Small intestine (tissue), 7 donors: ENCODE measurements around the gene MAP1B. TPM values are rescaled to one million over a fixed set of nuclear protein-coding genes. Genes with fewer than 3 reads are reported as not detected.

Experiments used
- DNase-seq, 2 donors: peaks; one replicate each; pipeline versions ENCODE4 v3.0.0 to v3.0.0-alpha.2; 2013
- FAIRE-seq: peaks from 2 replicates; lab custom pipeline; 2012; peaks lifted over from hg19 to GRCh38; lab: Jason Lieb, UNC
- H3K27ac ChIP-seq, 3 donors: one replicate each; pipeline ENCODE4 v1.5.1; 2013; ENCODE audit warnings: low read length in 2 of 3, mild to moderate bottlenecking in 2 of 3, control low read depth in 1 of 3, inconsistent platforms in 1 of 3, low read depth in 1 of 3, moderate library complexity in 1 of 3
- H3K27me3 ChIP-seq, 3 donors: one replicate each; pipeline ENCODE4 v1.6.1; 2013; ENCODE audit warnings: low read length in 3 of 3, inconsistent platforms in 1 of 3; ENCODE audit not compliant: control insufficient read depth in 3 of 3, insufficient read depth in 3 of 3
- H3K36me3 ChIP-seq, 3 donors: one replicate each; pipeline ENCODE4 v1.6.1; 2013; ENCODE audit warnings: low read length in 3 of 3, inconsistent platforms in 1 of 3, low read depth in 1 of 3, mild to moderate bottlenecking in 1 of 3, moderate library complexity in 1 of 3; ENCODE audit not compliant: control insufficient read depth in 3 of 3, insufficient read depth in 2 of 3
- H3K4me1 ChIP-seq, 3 donors: one replicate each; pipeline ENCODE4 v1.6.1; 2013; ENCODE audit warnings: low read length in 2 of 3, inconsistent platforms in 1 of 3, low read depth in 1 of 3, mild to moderate bottlenecking in 1 of 3, moderate library complexity in 1 of 3; ENCODE audit not compliant: control insufficient read depth in 3 of 3, insufficient read depth in 2 of 3
- H3K4me3 ChIP-seq, 3 donors: one replicate each; pipeline ENCODE4 v1.5.1; 2013; ENCODE audit warnings: low read length in 3 of 3, control low read depth in 1 of 3, inconsistent platforms in 1 of 3, low read depth in 1 of 3, mild to moderate bottlenecking in 1 of 3, moderate library complexity in 1 of 3
- H3K9me3 ChIP-seq, 2 donors: one replicate each; pipeline ENCODE4 v1.6.1; 2013; ENCODE audit warnings: low read depth in 1 of 2, low read length in 1 of 2; ENCODE audit not compliant: control insufficient read depth in 2 of 2, insufficient read depth in 1 of 2
- WGBS, 3 donors: extraction: QIAGEN DNeasy Blood & Tissue Kit; methylation state at CpG; one replicate each; pipeline ENCODE4 v1.1.7; 2013; 5-methylcytosine and 5-hydroxymethylcytosine counted together
- polyA plus RNA-seq, 4 donors: library from polyadenylated mRNA; stranded (reverse) in 3 of 4; unstranded in 1 of 4; fragments of 200-250 nt in 3 of 4; fragments of 120-200 nt in 1 of 4; gene quantifications; one replicate each; pipeline versions ENCODE4 v1.2.1 to v1.2.3, GENCODE V29; 2013
- donor health status: healthy with polysubstance abuse.
- donor health status: control.
- donor health status: control.
- donor health status: Bipolar disorder and iron deficiency.
- donor health status: healthy.

MAP1B gene
- polyA plus RNA-seq, 4 donors: 0.45 to 7.4 (median 2.7) TPM

DNA sequence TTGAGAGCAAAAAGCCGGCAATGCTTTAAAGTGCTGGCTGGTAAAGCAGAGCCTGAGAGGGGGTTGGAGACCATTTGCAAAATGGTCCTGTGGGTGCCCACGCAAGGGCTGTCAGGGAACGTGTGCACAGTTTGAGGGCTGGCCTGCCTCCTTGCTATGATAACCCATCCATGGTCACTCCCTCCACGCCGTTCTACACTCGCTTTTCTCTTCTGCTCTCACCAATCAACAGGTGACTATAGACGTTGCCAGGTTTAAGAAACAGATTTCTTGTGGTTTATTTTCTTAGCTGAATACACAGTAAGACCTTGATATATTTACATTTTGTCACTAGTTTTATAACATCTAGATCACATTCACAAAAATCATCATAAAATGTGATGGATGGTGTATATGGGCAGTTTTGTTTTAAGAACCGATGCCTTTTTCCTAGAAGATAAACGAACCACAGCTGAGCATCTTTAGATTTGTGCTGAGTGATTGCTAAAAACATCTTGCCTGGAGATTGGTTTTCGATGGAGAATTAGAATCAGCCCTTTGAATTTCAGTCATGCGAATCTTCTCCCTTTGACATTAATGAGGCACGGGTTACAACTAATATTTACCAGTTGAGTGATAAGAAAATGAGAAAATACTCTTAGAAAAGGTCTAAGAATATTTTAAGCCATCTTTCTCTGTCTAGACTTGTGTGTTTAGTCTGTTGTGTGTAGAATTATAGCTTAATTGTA lies 13.9 kb downstream of the MAP1B start:
- FAIRE-seq: no peak
- H3K27ac ChIP-seq: no peak overlapping the region
- WGBS, 3 donors: 64 to 75% (median 68%) methylated on average over 12 of the region's 12 CpGs

DNA sequence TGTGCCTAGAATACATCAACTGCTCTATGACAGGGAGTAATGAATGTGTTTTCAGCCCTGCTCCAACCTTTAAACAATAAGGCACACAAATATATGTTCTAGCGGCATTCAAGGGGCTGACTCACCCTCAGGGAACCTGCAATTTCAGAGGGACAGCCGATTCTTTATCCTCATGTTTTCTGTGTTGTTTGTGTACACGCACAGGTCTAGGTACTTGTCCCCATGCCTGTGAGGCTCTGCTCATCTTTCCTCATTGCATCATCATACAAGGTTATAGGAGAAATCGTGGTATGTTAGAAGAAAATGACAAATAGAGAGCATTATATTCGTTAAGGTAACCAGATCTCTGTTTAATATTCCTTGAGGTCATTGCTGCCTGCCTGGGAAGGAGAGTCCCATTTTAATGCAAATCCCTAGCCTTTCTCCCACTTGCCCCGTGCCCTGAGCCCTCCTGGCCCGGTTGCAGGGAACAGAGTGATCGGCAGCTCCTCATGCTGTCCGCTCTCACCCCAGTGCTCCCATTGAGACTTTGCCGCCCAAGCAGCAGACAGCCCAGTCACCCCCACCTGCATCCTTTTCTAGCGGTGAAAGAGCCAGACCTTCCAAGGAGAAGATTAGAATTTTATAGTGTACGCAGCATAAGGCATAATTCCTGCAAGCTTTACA lies 14.6 kb downstream of the MAP1B start:
- Histone ChIP-seq H3K27ac (no peak overlapping the region), H3K4me1 (no peaks in the 10 kb centered on the region), H3K27me3 (peaks cover 0 to 2% (median 0%) of the 10 kb centered on the region in 3 donors), H3K36me3 (no peaks in the 10 kb centered on the region), H3K9me3 (no peaks in the 10 kb centered on the region), H3K4me3 (no peak overlapping the region)
- no peak for FAIRE-seq
- whole genome bisulfite sequencing, 3 donors: 70 to 74% (median 70%) methylated on average over 12 of the region's 12 CpGs
- DNase-seq: no peak

More for the DNA sequence above, 13.9 kb downstream of the MAP1B start:
- Histone ChIP-seq H3K36me3 (no peaks in the 10 kb centered on the region), H3K27me3 (peaks cover 0 to 2% (median 0%) of the 10 kb centered on the region in 3 donors), H3K4me3 (no peak overlapping the region), H3K9me3 (no peaks in the 10 kb centered on the region), H3K4me1 (no peaks in the 10 kb centered on the region)
- DNase-seq: no peak

DNA sequence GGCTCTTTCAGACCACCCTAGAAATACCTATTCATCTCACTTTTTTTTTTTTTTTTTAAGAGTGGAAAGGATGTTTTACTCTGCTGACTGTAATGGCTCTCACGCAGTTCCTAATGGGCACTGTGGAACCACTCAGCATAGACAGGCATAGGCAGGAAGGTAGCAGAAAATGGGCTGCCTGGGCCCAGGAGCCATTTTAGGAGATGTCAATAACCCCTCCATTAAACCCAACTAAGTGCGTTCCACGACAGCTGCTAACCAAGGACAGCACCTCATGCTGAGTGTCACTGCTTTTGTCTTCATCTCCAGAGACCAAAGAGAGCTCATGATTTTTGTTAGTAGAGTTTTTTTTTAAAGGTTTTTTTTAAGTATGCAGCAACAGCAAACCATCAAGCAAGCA lies 15.3 kb downstream of the MAP1B start:
- Histone ChIP-seq H3K27me3 (peaks cover 0 to 2% (median 0%) of the 10 kb centered on the region in 3 donors), H3K4me3 (no peak overlapping the region), H3K9me3 (no peaks in the 10 kb centered on the region), H3K27ac (no peak overlapping the region), H3K4me1 (no peaks in the 10 kb centered on the region), H3K36me3 (no peaks in the 10 kb centered on the region)
- no peak for DNase-seq
- 82 to 84% (median 82%) methylated on average over 3 of the region's 3 CpGs for WGBS, 3 donors
- FAIRE-seq: no peak

DNA sequence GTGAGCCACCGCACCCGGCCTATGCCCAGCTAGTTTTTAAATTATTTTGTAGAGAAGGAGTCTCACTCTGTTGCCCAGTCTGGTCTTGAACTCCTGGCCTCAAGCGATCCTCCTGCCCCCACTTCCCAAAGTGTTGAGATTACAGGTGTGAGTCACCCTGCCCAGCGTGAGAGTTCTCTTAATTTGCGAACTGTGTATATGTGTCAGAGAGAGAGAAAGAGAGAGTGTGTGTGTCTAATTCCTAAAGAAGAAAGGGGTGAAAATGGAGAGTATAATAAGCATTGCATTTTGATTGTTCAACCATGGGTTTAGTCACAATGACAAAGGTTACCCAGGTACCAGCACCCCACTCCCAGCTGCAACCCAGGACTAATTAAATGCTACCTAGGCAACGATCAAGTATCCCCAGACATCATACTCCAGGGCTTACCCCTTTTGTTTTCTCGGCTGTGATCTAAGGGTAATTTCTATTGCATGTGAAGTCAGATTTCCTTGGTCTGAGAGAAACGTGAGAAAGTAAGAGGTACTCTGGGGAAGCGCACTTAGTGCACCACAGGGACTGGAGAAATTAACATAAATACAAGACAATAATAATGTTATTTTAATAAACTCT lies 16.6 kb downstream of the MAP1B start:
- FAIRE-seq: no peak
- 77 to 86% (median 79%) methylated on average over 9 of the region's 9 CpGs for WGBS, 3 donors

DNA sequence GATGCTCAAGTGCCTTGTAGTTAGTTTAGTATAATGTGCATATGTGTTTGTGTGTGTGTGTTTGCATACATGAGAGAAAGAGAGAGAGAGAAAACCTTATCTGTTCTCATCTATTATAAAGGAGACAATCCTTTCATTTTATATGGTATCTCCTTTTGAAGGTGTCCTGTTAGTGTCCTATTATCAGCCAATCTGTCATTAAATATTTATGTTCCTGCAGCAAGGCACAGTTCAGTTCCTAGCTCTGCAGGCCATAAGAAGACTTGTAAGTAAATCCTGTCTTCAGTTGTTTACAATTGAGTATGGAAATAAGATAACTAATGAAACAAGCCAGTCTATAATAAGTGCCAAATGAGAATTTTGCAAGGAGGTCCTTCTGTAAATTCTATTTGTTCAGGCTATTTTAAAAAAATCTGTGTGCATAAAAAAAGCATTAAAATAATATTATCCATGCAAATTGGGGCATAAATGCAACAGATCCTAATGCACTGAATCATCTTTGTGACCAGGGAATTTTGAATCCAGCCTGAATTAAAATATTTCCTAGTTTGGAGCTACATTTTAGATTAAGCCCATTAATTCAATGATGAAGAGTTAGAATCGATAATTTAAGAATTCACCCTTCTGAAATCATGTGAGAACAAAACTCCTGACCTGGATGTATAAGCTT lies 18.1 kb downstream of the MAP1B start:
- FAIRE-seq: no peak
- 91 to 97% (median 92%) methylated on average over 1 of the region's 1 CpG for WGBS, 3 donors
- no peaks in the 10 kb centered on the region for H3K9me3 ChIP-seq
- H3K27me3 ChIP-seq: peaks cover 0 to 2% (median 0%) of the 10 kb centered on the region in 3 donors
- H3K4me1 ChIP-seq: no peaks in the 10 kb centered on the region
- DNase-seq: no peak
- no peak overlapping the region for H3K27ac ChIP-seq
- H3K36me3 ChIP-seq: no peaks in the 10 kb centered on the region
- no peak overlapping the region for H3K4me3 ChIP-seq

More for the DNA sequence above, 16.6 kb downstream of the MAP1B start:
- Histone ChIP-seq H3K9me3 (no peaks in the 10 kb centered on the region), H3K4me3 (no peak overlapping the region), H3K27ac (no peak overlapping the region), H3K27me3 (peaks cover 0 to 2% (median 0%) of the 10 kb centered on the region in 3 donors), H3K36me3 (no peaks in the 10 kb centered on the region), H3K4me1 (no peaks in the 10 kb centered on the region)
- no peak for DNase-seq

DNA sequence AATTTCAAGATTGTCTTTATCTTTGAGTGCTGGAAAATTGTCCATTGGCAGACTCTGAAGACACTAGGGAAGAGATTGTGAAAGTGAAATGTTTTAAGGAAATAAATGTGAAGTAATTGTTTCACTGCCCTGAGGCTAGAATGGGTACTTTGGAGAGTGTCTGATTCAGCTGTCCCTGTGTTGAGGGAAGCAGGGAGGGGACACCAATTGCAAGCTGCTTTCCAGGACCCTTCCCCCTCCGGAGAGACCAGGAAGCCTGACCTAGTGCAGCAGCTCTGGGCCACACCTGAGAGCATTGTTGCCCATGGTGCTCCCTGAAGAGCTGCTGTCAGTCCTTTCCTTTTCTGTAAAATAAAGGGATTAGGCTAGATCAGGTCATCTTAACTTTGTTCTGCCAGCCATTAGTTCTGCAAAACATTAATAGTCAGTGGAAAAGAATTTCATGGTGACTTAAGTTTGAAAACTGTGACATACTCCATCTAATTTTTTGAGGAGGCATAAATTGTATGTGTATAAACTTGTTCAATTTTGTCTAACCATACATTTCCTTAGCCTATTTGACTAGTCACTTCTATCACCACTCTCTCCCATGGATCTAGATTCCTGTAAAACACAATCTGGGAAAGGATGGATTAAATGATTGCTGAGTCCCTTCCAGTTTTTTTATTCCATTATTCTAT lies 18.8 kb downstream of the MAP1B start:
- FAIRE-seq: no peak
- Histone ChIP-seq H3K4me3 (no peak overlapping the region), H3K36me3 (no peaks in the 10 kb centered on the region), H3K27ac (no peak overlapping the region), H3K27me3 (peaks cover 0 to 2% (median 0%) of the 10 kb centered on the region in 3 donors), H3K4me1 (no peaks in the 10 kb centered on the region), H3K9me3 (no peaks in the 10 kb centered on the region)
- no peak for DNase-seq
- 0 to 11% (median 0%) methylated on average over 1 of the region's 1 CpG for WGBS, 3 donors

DNA sequence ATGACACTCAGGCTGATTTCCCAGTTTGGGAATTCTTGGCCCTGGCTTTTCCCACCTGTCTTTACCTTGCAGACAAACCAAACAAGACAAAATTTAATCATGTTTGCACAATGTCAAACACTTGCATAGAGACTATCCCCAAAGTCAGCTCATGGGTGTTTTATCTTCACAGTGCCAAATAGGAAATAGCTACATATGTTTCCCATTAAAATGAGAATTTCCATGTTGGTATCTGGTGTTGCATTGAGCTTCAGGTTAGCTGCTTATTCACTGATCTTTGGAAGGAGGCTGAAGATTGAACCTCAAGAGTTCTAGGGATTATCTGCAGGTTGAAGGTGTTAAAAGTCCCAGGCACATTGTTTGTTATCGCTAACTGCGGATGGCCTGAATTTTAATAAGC lies 19.5 kb downstream of the MAP1B start:
- Histone ChIP-seq H3K27me3 (peaks cover 0 to 2% (median 0%) of the 10 kb centered on the region in 3 donors), H3K4me1 (no peaks in the 10 kb centered on the region), H3K36me3 (no peaks in the 10 kb centered on the region), H3K4me3 (no peak overlapping the region), H3K9me3 (no peaks in the 10 kb centered on the region), H3K27ac (no peak overlapping the region)
- FAIRE-seq (no peak), DNase-seq (no peak)
- 94 to 98% (median 97%) methylated on average over 2 of the region's 2 CpGs for WGBS, 3 donors

DNA sequence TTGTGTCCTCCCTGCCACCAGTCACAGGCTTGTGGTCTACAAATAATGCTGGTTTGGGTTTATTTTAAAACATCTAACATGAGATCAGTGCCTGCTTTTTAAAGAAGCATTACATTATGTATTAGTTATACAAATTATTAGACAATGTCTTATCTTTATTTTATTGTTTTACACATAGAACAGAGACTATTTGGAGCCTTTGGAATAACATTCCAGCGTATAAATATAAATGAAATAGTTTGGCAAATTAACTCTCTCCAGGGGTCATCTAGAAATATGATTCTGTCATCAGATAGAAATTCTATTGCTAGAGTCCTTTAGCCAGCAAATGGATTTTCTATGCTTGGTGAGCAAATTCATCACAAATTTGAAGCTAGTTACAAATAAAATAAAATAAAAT lies 22.4 kb downstream of the MAP1B start:
- Histone ChIP-seq H3K4me3 (no peak overlapping the region), H3K27me3 (peaks cover 0 to under 1% (median 0%) of the 10 kb centered on the region in 3 donors), H3K4me1 (no peaks in the 10 kb centered on the region), H3K36me3 (no peaks in the 10 kb centered on the region), H3K27ac (no peak overlapping the region), H3K9me3 (no peaks in the 10 kb centered on the region)
- WGBS, 3 donors: 33 to 49% (median 38%) methylated on average over 1 of the region's 1 CpG
- FAIRE-seq: no peak
- no peak for DNase-seq
